T-helper 17 cell (primary cell): Measurements from ENCODE around the gene CENPB. TPM values are rescaled to one million over a fixed set of nuclear protein-coding genes. Genes with fewer than 3 reads are reported as not detected.
"Not testable (repeated sequence)": the region's sequence is repeated elsewhere in the genome, so short reads cannot be mapped to it uniquely, and the experiment has no call there.

ENCODE experiments used
- ATAC-seq: fragments of 150-1000 bp; cut with Tn5 transposase; 2 replicates; pipeline ENCODE4 v1.10.0; 2021; ENCODE audit warnings: mild to moderate bottlenecking, moderate library complexity
- DNase-seq, 3 donors: peaks; one replicate each; pipeline versions ENCODE4 v3.0.0 to v3.0.0-alpha.2; 2020 to 2021
- H3K9me3 ChIP-seq: one replicate; pipeline ENCODE4 v1.7.0; 2013; ENCODE audit warnings: low read length, mild to moderate bottlenecking; ENCODE audit not compliant: control insufficient read depth, poor library complexity, severe bottlenecking
- H3K27ac Mint-ChIP-seq: one replicate; pipeline ENCODE4 v1.8.0; 2022; ENCODE audit warnings: mild to moderate bottlenecking, moderate library complexity, mixed read lengths
- H3K27me3 Mint-ChIP-seq: one replicate; pipeline ENCODE4 v1.8.0; 2022; ENCODE audit warnings: mixed read lengths
- H3K36me3 Mint-ChIP-seq: one replicate; pipeline ENCODE4 v1.8.0; 2022; ENCODE audit warnings: low read depth, mixed read lengths
- H3K4me1 Mint-ChIP-seq: one replicate; pipeline ENCODE4 v1.8.0; 2022; ENCODE audit warnings: mild to moderate bottlenecking, mixed read lengths
- H3K4me3 Mint-ChIP-seq: one replicate; pipeline ENCODE4 v1.8.0; 2022; ENCODE audit warnings: mild to moderate bottlenecking, moderate library complexity, mixed read lengths
- total RNA-seq, 4 donors: library from RNA in 2 of 4; stranded (reverse) in 2 of 4; gene quantifications; one replicate each; pipeline ENCODE4 v1.2.3 and lab custom pipeline; 2022 to 2026

The CENPB gene
- total RNA-seq, 2 donors from 2014 or later, result 36.9 to 40.2 TPM

DNA sequence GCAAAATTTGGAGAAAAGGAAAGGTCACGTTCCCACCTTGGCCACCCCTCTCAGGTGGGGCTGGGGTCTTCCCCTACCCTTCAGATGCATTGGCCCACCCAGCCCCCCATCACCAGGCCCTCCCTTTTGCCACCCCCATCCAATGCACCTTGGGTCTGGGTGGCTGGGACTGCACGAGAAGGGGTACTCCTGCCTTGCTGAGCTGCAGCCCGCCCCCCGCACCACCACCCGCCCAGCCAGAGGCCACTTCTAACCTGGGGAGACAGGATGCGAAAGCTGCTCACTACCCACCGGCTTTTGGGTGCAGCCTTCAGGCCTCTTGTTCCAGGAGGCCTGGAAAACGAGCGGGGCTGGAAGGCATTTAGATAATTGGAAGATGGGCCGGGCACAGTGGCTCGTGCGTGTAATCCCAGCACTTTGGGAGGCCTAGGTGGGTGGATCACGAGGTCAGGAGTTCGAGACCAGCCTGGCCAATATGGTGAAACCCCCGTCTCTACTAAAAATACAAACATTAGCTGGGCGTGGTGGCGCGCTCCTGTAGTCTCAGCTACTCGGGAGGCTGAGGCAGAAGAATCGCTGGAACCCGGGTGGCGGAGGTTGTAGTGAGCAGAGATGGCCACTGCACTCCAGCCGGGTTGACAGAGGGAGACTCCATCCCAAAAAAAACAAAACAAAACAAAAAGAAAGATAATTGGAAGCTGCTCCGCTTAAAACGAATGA, 8.3 kb upstream of the CENPB start:
- Mint-ChIP-seq H3K27ac (peak overlapping the region; percentile 93), H3K4me3 (peak overlapping the region; percentile 100), H3K4me1 (peaks cover 30% of the 10 kb centered on the region), H3K27me3 (no peaks in the 10 kb centered on the region), H3K36me3 (peaks cover 6% of the 10 kb centered on the region)
- DNase-seq (no peak), ATAC-seq (no peak)
- no peaks in the 10 kb centered on the region for H3K9me3 ChIP-seq

DNA sequence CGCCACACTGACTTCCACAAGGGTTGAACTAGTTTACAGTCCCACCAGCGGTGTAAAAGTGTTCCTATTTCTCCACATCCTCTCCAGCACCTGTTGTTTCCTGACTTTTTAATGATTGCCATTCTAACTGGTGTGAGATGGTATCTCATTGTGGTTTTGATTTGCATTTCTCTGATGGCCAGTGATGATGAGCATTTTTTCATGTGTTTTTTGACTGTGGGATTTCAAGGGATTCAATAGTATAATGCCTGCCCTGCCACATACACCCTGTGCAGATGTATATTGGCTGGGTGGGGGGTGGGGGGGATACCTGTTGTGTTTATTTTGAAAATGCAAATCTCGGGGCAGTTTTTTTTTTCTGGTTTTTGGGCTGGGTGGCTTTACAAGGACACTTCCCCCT, 7.6 kb upstream of the CENPB start:
- not testable (repeated sequence) for H3K9me3 ChIP-seq, H3K27ac Mint-ChIP-seq, H3K27me3 Mint-ChIP-seq, DNase-seq, H3K36me3 Mint-ChIP-seq, H3K4me3 Mint-ChIP-seq, ATAC-seq
- H3K4me1 Mint-ChIP-seq, result peaks cover 25% of the 10 kb centered on the region

DNA sequence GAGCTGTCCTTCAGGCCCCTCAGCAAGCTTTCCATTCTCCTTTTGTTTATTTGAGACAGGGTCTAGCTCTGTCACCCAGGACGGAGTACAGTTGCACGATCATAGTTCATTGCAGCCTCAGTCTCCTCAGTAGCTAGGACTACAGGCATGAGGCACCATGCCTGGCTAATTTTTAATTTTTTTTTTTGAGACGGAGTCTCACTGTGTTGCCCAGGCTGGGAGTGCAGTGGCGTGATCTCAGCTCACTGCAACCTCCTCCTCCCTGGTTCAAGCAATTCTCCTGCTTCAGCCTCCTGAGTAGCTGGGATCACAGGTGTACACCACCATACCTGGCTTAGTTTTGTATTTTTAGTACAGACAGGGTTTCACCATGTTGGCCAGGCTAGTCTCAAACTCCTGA, 2.7 kb upstream of the CENPB start:
- DNase-seq, H3K4me3 Mint-ChIP-seq, H3K36me3 Mint-ChIP-seq, H3K27me3 Mint-ChIP-seq, H3K9me3 ChIP-seq, ATAC-seq: not testable (repeated sequence)
- H3K4me1 Mint-ChIP-seq, result peaks cover 22% of the 10 kb centered on the region
- H3K27ac Mint-ChIP-seq, result peak overlapping the region; percentile 83

DNA sequence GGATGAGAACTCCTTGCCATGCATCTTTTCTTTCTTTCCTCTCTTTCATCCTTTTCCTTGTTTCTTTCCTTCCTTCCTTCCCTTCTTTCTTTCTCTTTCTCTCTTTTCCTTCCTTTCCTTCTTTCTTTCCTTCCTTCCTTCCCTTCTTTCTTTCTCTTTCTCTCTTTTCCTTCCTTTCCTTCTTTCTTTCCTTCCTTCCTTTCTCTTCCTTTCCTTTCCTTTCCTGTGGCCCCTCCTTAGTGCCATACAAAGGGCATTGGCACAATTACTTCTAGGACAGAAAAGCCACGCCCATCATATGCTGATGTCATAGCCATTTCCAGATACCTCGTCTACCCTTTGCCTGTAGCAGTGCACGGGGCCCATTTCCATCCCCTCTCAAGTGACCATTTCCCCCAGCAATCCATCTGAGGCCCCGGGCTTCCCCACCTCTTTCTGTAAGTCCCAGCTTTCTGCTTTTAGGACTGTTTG, 2.2 kb upstream of the CENPB start:
- Mint-ChIP-seq H3K27ac (peak overlapping the region; percentile 83), H3K36me3 (no peaks in the 10 kb centered on the region), H3K4me3 (peak overlapping the region; percentile 57), H3K27me3 (no peaks in the 10 kb centered on the region), H3K4me1 (peaks cover 22% of the 10 kb centered on the region)
- no peaks in the 10 kb centered on the region for H3K9me3 ChIP-seq
- DNase-seq (no peak), ATAC-seq (no peak)

DNA sequence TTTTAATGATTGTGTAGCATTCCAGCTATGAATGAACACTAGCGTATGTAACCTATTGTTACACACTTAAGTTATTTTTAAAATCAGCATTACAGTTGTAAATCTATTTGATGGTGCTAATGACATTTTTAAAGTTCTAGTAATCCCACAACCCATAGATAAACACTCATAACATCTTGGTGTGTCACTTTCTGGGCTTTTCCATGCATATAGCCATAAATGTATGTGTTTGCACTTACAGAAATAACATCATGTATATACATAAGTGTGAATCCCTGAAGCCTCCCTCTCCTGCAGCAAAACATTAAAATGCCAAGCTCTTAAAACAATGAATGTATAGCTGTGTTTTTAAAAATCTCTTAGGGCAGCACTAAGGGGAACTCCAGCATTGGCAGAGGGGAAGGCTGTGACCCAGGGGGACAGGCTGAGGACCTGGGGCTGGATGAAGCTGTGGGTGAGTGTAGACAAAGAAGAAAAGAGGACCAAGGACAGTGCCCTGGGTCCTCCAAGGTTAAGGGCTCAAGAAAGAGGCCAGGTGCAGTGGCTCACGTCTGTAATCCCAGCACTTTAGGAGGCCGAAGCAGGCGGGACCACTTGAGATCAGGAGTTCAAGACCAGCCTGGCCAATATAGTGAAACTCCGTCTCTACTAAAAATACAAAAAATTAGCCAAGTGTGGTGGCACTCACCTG, 929 bp upstream of the CENPB start:
- H3K9me3 ChIP-seq, result no peaks in the 10 kb centered on the region
- ATAC-seq (no peak), DNase-seq (no peak)
- Mint-ChIP-seq H3K36me3 (no peaks in the 10 kb centered on the region), H3K27me3 (no peaks in the 10 kb centered on the region), H3K4me1 (peaks cover 26% of the 10 kb centered on the region), H3K4me3 (peak overlapping the region; percentile 36), H3K27ac (peak overlapping the region; percentile 68)

DNA sequence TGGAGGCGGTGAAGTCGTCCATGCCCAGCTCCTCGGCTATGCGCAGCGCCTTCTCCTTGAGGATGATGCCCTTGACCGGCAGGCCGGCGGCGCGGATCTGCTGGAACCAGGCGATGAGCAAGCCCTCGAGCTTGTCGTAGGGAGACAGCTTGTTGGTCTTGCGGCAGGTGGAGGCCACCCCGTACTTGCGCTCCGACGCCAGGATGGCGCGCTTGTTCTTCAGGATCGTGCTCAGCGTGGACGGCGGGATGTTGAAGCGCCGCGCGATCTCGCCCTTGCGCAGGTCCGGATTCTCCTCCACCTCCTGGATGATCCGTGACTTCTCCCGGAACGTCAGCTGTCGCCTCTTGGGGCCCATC, 435 bp downstream of the CENPB start:
- peaks cover 28% of the 10 kb centered on the region for H3K4me1 Mint-ChIP-seq
- ATAC-seq, result peak; percentile 35

DNA sequence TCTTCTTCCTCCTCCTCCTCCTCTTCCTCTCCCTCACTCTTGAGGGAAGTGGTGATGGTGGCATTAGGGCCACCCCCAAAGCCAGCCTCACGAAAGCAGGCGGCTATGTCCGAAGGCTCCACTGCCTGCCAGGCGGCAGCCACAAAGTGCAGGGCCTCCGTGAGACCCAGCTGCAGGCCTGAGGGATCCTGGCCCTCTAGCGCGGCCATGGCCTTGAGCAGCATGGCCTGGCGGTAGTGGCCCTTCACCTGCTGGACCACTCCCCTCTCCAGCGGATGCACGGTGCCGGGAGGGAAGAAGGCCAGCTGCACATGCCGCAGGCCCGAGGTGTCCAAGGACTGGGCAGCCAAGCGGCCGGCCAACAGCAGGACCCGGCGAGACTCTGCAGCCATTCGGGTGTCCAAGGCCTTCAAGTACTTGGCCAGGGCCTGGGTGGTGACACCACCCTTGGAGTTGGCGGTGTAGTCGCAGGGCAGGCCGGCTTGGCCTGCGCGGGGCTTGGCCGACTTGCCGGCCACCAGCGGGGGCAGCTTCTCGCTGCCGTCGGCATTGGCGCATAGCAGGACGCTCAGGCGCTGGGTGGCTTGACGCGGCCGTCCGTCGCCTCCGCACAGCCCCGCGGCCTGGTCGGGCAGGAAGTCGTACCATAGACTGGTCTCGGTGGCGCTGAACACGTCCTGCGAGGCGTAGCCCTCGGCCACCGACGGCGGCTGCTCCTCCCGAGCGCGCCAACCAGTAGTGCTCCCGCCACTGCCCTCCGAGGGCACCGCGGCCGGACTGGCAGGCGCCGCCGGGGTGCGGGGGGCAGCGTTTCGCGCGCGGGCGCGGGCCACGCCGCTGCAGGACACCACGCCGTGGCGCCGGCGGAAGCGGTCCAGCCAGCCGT, 1.1 kb downstream of the CENPB start:
- no peaks in the 10 kb centered on the region for H3K9me3 ChIP-seq
- Mint-ChIP-seq H3K4me1 (peaks cover 31% of the 10 kb centered on the region), H3K4me3 (peak overlapping the region; percentile 82), H3K27me3 (no peaks in the 10 kb centered on the region), H3K36me3 (no peaks in the 10 kb centered on the region), H3K27ac (peak overlapping the region; percentile 75)
- ATAC-seq, result no peak
- DNase-seq, result no peak

More for the DNA sequence above, 435 bp downstream of the CENPB start:
- no peaks in the 10 kb centered on the region for H3K9me3 ChIP-seq
- H3K27me3 Mint-ChIP-seq, result no peaks in the 10 kb centered on the region
- peak in 2 of 3 donors; percentile 32 to 33 for DNase-seq
- no peak overlapping the region for H3K27ac Mint-ChIP-seq
- peak overlapping the region; percentile 87 for H3K4me3 Mint-ChIP-seq
- no peaks in the 10 kb centered on the region for H3K36me3 Mint-ChIP-seq

DNA sequence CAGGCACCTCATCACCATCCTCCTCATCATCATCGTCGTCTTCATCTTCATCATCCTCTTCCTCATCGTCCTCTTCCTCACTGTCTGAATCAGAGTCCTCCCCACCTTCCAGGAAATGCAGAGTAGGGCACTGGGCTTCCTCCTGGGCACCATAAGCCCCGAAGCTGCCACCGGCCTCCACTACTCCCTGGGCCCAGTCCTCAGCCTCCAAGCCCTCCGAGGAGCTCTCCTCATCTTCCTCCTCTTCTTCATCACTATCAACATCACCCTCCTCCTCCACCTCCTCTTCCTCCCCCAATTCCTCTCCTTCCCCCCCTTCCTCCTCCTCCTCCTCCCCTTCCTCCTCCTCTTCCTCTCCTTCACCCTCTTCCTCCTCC, 1.7 kb downstream of the CENPB start:
- DNase-seq (no peak), ATAC-seq (no peak)
- Mint-ChIP-seq H3K27me3 (no peaks in the 10 kb centered on the region), H3K4me3 (peak overlapping the region; percentile 82), H3K27ac (peak overlapping the region; percentile 75), H3K4me1 (peaks cover 33% of the 10 kb centered on the region), H3K36me3 (no peaks in the 10 kb centered on the region)
- no peaks in the 10 kb centered on the region for H3K9me3 ChIP-seq

DNA sequence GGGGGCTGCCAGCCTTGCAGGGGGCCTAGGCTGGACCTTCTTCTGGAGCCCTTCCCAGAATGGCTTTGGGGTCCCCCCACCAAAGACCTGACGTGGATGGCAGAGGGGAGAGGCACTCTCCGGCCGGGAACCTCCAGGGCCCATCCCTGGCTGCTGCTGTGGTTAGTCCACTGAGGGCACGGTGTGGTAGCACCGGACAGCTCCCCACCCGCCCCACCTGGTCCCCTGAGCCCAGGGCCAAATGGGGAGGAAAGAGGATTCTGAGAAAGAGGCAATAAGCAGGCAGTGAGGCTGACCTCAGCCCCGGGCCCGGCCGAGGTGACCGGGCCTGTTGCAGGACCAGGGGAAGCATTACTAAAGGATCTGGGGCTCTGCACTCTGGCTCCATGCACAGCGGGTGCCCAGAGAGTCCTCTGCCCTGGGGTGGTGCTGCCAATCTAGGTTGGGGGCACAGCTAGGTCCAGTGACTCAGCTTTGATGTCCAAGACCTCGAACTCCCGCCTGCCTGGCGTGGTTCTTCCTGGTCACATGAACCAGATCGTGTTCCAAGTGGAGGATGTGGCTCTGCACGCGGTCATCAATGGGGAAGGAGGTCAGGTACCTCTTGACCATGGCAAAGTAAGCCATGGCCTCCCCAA, 2.2 kb downstream of the CENPB start:
- no peaks in the 10 kb centered on the region for H3K9me3 ChIP-seq
- Mint-ChIP-seq H3K36me3 (no peaks in the 10 kb centered on the region), H3K27me3 (no peaks in the 10 kb centered on the region), H3K4me1 (peaks cover 37% of the 10 kb centered on the region), H3K4me3 (peak overlapping the region; percentile 82), H3K27ac (peak overlapping the region; percentile 75)
- ATAC-seq (no peak), DNase-seq (no peak)

DNA sequence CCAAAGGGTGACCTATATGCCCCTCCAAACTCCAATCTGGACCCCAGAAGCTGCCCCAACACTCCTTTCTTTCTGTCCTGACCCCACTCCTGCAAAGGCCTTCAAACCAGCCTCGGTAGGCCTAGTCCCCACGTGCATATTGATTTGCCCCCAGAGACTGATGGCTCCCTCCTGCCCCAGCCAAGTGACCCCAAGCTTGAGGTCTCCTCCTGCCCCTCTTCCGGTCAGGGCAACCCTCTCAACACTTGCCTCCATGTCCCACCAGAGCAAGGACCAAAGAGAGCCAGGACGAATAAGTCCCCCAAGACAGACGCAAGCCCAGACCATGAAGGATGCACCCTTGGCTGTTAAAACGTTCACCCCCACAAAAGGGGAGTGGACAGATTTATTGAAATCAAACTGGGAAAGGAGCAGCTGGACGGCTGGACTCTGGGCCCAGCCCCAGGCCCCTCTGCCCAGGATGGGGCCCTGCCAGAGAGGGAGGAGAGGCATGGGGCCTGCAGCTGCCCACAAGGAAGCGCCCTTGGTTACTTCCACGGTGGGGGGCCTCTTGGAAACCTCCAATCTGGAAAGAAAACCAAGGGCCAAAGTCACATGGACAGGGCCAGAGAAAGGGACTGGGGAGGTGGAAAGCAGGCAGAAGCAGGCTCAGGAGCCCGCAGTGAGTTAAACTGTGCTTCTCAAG, 2.9 kb downstream of the CENPB start:
- Mint-ChIP-seq H3K27me3 (no peaks in the 10 kb centered on the region), H3K36me3 (no peaks in the 10 kb centered on the region), H3K27ac (no peak overlapping the region), H3K4me1 (peaks cover 33% of the 10 kb centered on the region), H3K4me3 (peak overlapping the region; percentile 15)
- ATAC-seq, result no peak
- no peaks in the 10 kb centered on the region for H3K9me3 ChIP-seq
- DNase-seq, result no peak

DNA sequence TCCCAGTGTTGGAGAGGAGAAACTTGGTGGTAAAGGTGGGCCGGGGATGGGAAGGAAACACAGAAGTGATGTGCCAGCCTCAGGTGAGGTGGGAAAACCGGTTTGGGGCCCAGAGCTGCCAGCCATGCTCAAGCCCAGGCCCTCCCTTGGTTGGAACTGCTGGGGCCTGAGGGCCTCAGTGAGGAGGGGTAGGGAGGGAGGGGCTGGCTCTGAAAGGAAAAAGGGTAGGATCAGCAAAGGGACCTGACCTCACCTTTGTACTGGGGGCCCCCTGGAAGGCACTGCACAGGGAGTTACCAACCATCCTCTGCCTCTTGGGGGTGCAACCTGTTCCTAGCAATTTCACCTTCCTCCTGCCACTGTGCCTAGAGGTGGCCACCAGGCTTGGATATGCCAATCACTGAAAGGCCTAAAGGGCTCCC, 3.5 kb downstream of the CENPB start:
- Mint-ChIP-seq H3K36me3 (no peaks in the 10 kb centered on the region), H3K27ac (no peak overlapping the region), H3K4me1 (peaks cover 32% of the 10 kb centered on the region), H3K4me3 (no peak overlapping the region), H3K27me3 (no peaks in the 10 kb centered on the region)
- DNase-seq, result no peak
- no peaks in the 10 kb centered on the region for H3K9me3 ChIP-seq
- ATAC-seq, result no peak

DNA sequence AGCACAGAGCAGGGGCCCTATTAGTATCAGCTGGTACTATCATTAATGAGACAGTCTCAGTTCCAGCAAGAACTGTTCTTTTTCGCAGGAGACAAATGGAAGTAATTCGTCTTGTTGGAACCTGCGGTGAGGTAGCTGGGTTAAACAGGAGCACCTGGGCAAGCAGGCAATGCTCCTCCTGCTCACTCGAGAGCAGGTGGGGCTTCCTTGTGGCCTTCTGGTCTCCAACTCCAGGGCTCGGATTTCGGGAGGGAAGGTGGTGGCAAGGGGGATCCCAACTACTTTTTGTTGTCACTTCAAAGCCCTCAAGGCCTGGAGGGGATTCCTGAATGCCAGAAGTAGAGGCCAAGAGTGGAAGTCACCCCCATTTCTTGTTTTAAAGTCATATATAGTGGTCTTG, 3.9 kb downstream of the CENPB start:
- DNase-seq (no peak), ATAC-seq (no peak)
- H3K36me3 Mint-ChIP-seq, result no peaks in the 10 kb centered on the region
- H3K4me3 Mint-ChIP-seq, result no peak overlapping the region
- no peaks in the 10 kb centered on the region for H3K9me3 ChIP-seq
- no peak overlapping the region for H3K27ac Mint-ChIP-seq
- H3K27me3 Mint-ChIP-seq, result no peaks in the 10 kb centered on the region
- H3K4me1 Mint-ChIP-seq, result peaks cover 33% of the 10 kb centered on the region
